MCF 10A (cell line): ENCODE data around the gene SPRY1. TPM values are rescaled to one million over a fixed set of nuclear protein-coding genes. Genes with fewer than 3 reads are reported as not detected.

ENCODE experiments used
- BruUV-seq: library from RNA; stranded (reverse); fragments of 400-500 nt; replicated peaks from 2 replicates; lab custom pipeline; 2021; lab: Mats Ljungman, UMichigan
- CTCF ChIA-PET: fragments of 300-600 bp; sonication (Branson Sonifier 250); formaldehyde crosslinking; extraction: SDS; loops from one replicate; lab custom pipeline; 2021; ENCODE audit warnings: antibody characterized with exemption, inconsistent platforms; lab: Yijun Ruan, JAX
- POLR2A ChIA-PET: fragments of 300-600, 350-650 bp; sonication (Branson Sonifier 250); formaldehyde crosslinking; extraction: SDS; loops from one replicate; lab custom pipeline; 2020; ENCODE audit warnings: antibody characterized with exemption, inconsistent platforms; lab: Yijun Ruan, JAX
- DNase-seq: peaks from one replicate; pipeline ENCODE4 v3.0.0-alpha.2; 2018; ENCODE audit not compliant: unreplicated experiment
- H3K27ac Mint-ChIP-seq: one replicate; pipeline ENCODE4 v1.8.0; 2022; ENCODE audit warnings: mild to moderate bottlenecking, low read depth, mixed read lengths; ENCODE audit not compliant: unreplicated experiment
- H3K27me3 Mint-ChIP-seq: one replicate; pipeline ENCODE4 v1.8.0; 2022; ENCODE audit warnings: mixed read lengths; ENCODE audit not compliant: insufficient read depth, unreplicated experiment
- H3K36me3 Mint-ChIP-seq: one replicate; pipeline ENCODE4 v1.8.0; 2022; ENCODE audit warnings: mild to moderate bottlenecking, moderate library complexity, mixed read lengths; ENCODE audit not compliant: insufficient read depth, unreplicated experiment
- H3K4me1 Mint-ChIP-seq: one replicate; pipeline ENCODE4 v1.8.0; 2022; ENCODE audit warnings: mixed read lengths; ENCODE audit not compliant: insufficient read depth, unreplicated experiment
- H3K4me3 Mint-ChIP-seq: one replicate; pipeline ENCODE4 v1.8.0; 2022; ENCODE audit warnings: mild to moderate bottlenecking, moderate library complexity, mixed read lengths; ENCODE audit not compliant: unreplicated experiment
- H3K9me3 Mint-ChIP-seq: one replicate; pipeline ENCODE4 v1.8.0; 2022; ENCODE audit warnings: mixed read lengths; ENCODE audit not compliant: unreplicated experiment
- CTCF ChIP-seq: fragments of 200-600 bp; IDR thresholded peaks from one replicate; pipeline ENCODE4 v1.8.0; 2022; ENCODE audit warnings: antibody characterized with exemption, mild to moderate bottlenecking; ENCODE audit not compliant: unreplicated experiment
- intact Hi-C: fragments of 100-400 bp; cut with micrococcal nuclease; formaldehyde crosslinking; loops from 2 replicates; pipeline ENCODE4 v1.14.1; 2022
- total RNA-seq: library from RNA; stranded (reverse); gene quantifications from 2 replicates; pipeline ENCODE4 v1.2.3, GENCODE V29; 2022

SPRY1 gene
- total RNA-seq, 1 experiment from 2014 or later, result 5.6 TPM

- H3K27me3 Mint-ChIP-seq, result no peaks in the 10 kb centered on the region
- POLR2A ChIA-PET, result interaction anchor here (0.7 to 5.4 kb wide), 11 partner anchors 12 to 814 kb away, joined by 3 to 36 read pairs (median 7); no protein-coding TSS in a partner anchor
- peaks cover 10% of the 10 kb centered on the region for H3K4me1 Mint-ChIP-seq
- CTCF ChIA-PET, result interaction anchor here (0.6 to 1.8 kb wide), 8 partner anchors 45 to 624 kb away, joined by 3 to 7 read pairs (median 4); no protein-coding TSS in a partner anchor
- no peaks in the 10 kb centered on the region for H3K9me3 Mint-ChIP-seq
- BruUV-seq, result no TSS peak
- DNase-seq, result peak; percentile 70
- H3K4me3 Mint-ChIP-seq, result peak overlapping the region; percentile 92
- H3K36me3 Mint-ChIP-seq, result peaks cover 22% of the 10 kb centered on the region
- TF ChIP-seq CTCF, result peak; percentile 35
- intact Hi-C loops, result loop anchor here (2.0 to 5.0 kb wide), 4 partner anchors 46 to 714 kb away; no protein-coding TSS in a partner anchor
- H3K27ac Mint-ChIP-seq, result peak overlapping the region; percentile 71
These were observed 1.7 kb downstream of the SPRY1 start for GRCh38 chr4:123398066-123398852.

GRCh38 chr4:123398853-123399626 lies 2.4 kb downstream of the SPRY1 start:
- intact Hi-C loops, result loop anchor here (1.0 to 5.0 kb wide), 5 partner anchors 47 to 713 kb away; no protein-coding TSS in a partner anchor
- no TSS peak for BruUV-seq

GRCh38 chr4:123399627-123400358 lies 3.2 kb downstream of the SPRY1 start:
- peak overlapping the region; percentile 34 for H3K27ac Mint-ChIP-seq
- TSS peak; percentile 13 for BruUV-seq
- no peaks in the 10 kb centered on the region for H3K9me3 Mint-ChIP-seq
- TF ChIP-seq CTCF, result no peak
- peak overlapping the region; percentile 92 for H3K4me3 Mint-ChIP-seq
- CTCF ChIA-PET, result interaction anchor here (0.6 to 2.3 kb wide), 27 partner anchors 9 to 1606 kb away, joined by 3 to 17 read pairs (median 4); no protein-coding TSS in a partner anchor
- intact Hi-C loops, result loop anchor here (1.0 to 5.0 kb wide), 5 partner anchors 47 to 713 kb away; no protein-coding TSS in a partner anchor
- H3K36me3 Mint-ChIP-seq, result peaks cover 28% of the 10 kb centered on the region
- H3K27me3 Mint-ChIP-seq, result no peaks in the 10 kb centered on the region
- H3K4me1 Mint-ChIP-seq, result peaks cover 10% of the 10 kb centered on the region
- DNase-seq, result peak; percentile 29
- POLR2A ChIA-PET, result interaction anchor here (0.6 to 5.4 kb wide), 19 partner anchors 10 to 352 kb away, joined by 3 to 36 read pairs (median 4); no protein-coding TSS in a partner anchor

More at GRCh38 chr4:123398853-123399626, 2.4 kb downstream of the SPRY1 start:
- peaks cover 28% of the 10 kb centered on the region for H3K36me3 Mint-ChIP-seq
- POLR2A ChIA-PET, result interaction anchor here (0.5 to 5.4 kb wide), 20 partner anchors 10 to 753 kb away, joined by 3 to 36 read pairs (median 5); no protein-coding TSS in a partner anchor
- H3K27ac Mint-ChIP-seq, result peak overlapping the region; percentile 34
- peaks cover 10% of the 10 kb centered on the region for H3K4me1 Mint-ChIP-seq
- peak overlapping the region; percentile 92 for H3K4me3 Mint-ChIP-seq
- no peaks in the 10 kb centered on the region for H3K9me3 Mint-ChIP-seq
- peak; percentile 10 for TF ChIP-seq CTCF
- CTCF ChIA-PET, result interaction anchor here (0.6 to 2.3 kb wide), 22 partner anchors 11 to 1607 kb away, joined by 3 to 17 read pairs (median 4); no protein-coding TSS in a partner anchor
- H3K27me3 Mint-ChIP-seq, result no peaks in the 10 kb centered on the region
- peak; percentile 71 for DNase-seq
